GM18526 (cell line): ENCODE data around the gene ARFGAP1.

Experiments
- POLR2A ChIP-seq: IDR thresholded peaks from 3 replicates; pipeline ENCODE4 v1.6.1; 2011; ENCODE audit not compliant: insufficient read length; ENCODE audit errors: extremely low read depth

ARFGAP1 gene

GRCh38 chr20:63298731-63299312 is 26.2 kb downstream of the ARFGAP1 start:
- no peak for TF ChIP-seq POLR2A

GRCh38 chr20:63301671-63302070 is 29.1 kb downstream of the ARFGAP1 start:
- no peak for TF ChIP-seq POLR2A

- TF ChIP-seq POLR2A, result no peak
Observed at GRCh38 chr20:63303095-63303666, 30.6 kb downstream of the ARFGAP1 start.

GRCh38 chr20:63305393-63305792 is 32.8 kb downstream of the ARFGAP1 start:
- TF ChIP-seq POLR2A, result no peak

GRCh38 chr20:63306673-63307537 is 34.3 kb downstream of the ARFGAP1 start:
- no peak for TF ChIP-seq POLR2A

GRCh38 chr20:63307538-63308217 is 35.1 kb downstream of the ARFGAP1 start:
- TF ChIP-seq POLR2A, result no peak

GRCh38 chr20:63308218-63308911 is 35.8 kb downstream of the ARFGAP1 start:
- no peak for TF ChIP-seq POLR2A

- TF ChIP-seq POLR2A, result no peak
Observed at GRCh38 chr20:63309261-63310071, 36.9 kb downstream of the ARFGAP1 start.

GRCh38 chr20:63310265-63310991 is 37.8 kb downstream of the ARFGAP1 start:
- no peak for TF ChIP-seq POLR2A

- no peak for TF ChIP-seq POLR2A
Observed at GRCh38 chr20:63311186-63311832, 38.7 kb downstream of the ARFGAP1 start.

GRCh38 chr20:63311833-63312243 is 39.2 kb downstream of the ARFGAP1 start:
- no peak for TF ChIP-seq POLR2A

GRCh38 chr20:63312273-63312672 is 39.7 kb downstream of the ARFGAP1 start:
- TF ChIP-seq POLR2A, result no peak

GRCh38 chr20:63312690-63313348 is 40.2 kb downstream of the ARFGAP1 start:
- no peak for TF ChIP-seq POLR2A
